Choroid plexus epithelial cell (primary cell): Measurements from ENCODE around the gene SND1.

Experiments used
- DNase-seq: peaks from one replicate; pipeline ENCODE4 v3.0.0-alpha.2; 2010; ENCODE audit warnings: low read depth
- H3K4me3 ChIP-seq: 2 replicates; pipeline ENCODE4 v1.5.1; 2011; ENCODE audit warnings: low read depth, mild to moderate bottlenecking, control low read depth, low read length, moderate library complexity
- TF ChIP-seq, protein P1 (sequence below): conservative IDR thresholded peaks from 2 replicates; pipeline ENCODE4 v1.5.1; 2011; ENCODE audit warnings: low read depth, mild to moderate bottlenecking, control low read depth, inconsistent platforms, low read length, moderate library complexity

SND1 gene

DNA sequence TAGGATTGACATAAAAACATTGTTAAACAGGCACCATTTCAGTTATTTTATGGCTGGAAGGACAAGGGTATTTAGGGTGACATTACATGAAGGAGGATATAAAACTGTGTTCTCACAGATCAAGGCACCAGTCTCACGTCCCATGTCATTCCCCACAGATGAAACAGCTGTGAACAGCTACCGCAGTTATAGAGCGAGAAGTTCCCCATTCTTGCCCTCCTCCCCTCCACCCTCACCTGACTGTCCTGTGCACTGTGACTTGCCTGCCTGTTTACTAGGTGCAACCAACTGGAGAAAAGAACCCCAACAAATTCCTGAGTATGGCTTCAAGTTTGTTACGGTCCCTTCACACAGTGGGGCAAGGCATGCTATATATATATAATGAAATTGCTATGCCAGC lies 141.6 kb downstream of the SND1 start:
- no peak overlapping the region for H3K4me3 ChIP-seq
- TF ChIP-seq, protein P1, sequence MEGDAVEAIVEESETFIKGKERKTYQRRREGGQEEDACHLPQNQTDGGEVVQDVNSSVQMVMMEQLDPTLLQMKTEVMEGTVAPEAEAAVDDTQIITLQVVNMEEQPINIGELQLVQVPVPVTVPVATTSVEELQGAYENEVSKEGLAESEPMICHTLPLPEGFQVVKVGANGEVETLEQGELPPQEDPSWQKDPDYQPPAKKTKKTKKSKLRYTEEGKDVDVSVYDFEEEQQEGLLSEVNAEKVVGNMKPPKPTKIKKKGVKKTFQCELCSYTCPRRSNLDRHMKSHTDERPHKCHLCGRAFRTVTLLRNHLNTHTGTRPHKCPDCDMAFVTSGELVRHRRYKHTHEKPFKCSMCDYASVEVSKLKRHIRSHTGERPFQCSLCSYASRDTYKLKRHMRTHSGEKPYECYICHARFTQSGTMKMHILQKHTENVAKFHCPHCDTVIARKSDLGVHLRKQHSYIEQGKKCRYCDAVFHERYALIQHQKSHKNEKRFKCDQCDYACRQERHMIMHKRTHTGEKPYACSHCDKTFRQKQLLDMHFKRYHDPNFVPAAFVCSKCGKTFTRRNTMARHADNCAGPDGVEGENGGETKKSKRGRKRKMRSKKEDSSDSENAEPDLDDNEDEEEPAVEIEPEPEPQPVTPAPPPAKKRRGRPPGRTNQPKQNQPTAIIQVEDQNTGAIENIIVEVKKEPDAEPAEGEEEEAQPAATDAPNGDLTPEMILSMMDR = no peak
- DNase-seq = no peak

DNA sequence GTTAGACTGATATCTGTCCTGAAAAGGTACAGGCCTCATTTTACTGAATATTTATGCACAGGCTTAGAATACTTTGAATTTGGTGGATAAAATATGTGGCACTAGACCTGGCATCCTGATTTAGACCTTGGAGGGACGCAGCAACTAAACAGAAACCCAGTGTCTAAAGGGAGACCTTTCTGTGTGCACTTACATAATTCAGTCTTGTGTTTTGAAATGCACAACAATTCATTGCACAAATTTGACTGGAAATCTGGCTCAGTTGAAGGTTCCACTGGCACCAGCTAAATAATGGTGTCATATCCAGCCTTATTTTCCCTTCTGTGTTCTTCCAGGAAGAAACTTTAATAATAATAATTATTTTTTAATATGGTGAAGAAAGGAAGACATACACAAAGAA lies 142.1 kb downstream of the SND1 start:
- DNase-seq = no peak
- H3K4me3 ChIP-seq = no peak overlapping the region
- TF ChIP-seq, protein P1 = no peak

DNA sequence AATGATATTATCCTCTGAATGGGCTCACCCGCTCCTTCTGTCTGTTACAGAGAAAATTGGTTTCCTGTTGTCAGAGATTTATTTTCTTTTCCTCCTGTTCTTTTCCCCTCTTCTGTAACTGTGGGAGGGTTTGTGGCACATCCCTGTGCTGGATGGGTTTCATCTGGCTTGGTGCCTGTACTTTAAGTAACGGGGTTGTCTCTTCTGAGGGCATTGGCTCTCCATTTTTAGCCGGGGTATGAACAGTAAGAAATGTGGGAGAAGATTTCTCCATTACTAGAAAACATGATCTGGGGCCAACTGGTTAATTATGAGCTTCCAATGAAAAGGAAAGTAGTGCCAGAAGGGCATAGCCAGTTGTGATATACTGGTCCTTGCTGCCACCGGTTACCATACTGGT lies 142.6 kb downstream of the SND1 start:
- no peak overlapping the region for H3K4me3 ChIP-seq
- TF ChIP-seq, protein P1 = no peak
- no peak for DNase-seq

DNA sequence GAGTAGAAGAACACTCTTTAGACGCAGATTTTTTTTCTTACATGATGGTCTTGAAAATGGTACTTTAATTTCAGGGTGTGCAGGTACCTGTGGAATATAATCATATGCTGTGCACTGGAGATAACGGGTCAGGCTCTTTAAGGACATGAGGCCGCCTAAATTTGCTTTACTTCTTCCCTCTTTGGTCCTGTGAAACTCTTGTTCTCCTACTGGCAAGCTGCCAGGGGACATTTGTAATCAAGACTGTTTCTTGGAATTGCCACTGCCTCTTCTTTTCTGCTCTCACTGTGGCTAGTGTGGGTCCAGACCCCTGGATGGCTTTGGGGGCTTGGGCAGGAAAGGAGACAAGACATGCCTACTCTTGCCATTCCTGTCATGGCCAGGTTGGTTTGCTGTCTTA lies 146.0 kb downstream of the SND1 start:
- DNase-seq = peak; percentile 47
- TF ChIP-seq, protein P1 = no peak
- H3K4me3 ChIP-seq = no peak overlapping the region

DNA sequence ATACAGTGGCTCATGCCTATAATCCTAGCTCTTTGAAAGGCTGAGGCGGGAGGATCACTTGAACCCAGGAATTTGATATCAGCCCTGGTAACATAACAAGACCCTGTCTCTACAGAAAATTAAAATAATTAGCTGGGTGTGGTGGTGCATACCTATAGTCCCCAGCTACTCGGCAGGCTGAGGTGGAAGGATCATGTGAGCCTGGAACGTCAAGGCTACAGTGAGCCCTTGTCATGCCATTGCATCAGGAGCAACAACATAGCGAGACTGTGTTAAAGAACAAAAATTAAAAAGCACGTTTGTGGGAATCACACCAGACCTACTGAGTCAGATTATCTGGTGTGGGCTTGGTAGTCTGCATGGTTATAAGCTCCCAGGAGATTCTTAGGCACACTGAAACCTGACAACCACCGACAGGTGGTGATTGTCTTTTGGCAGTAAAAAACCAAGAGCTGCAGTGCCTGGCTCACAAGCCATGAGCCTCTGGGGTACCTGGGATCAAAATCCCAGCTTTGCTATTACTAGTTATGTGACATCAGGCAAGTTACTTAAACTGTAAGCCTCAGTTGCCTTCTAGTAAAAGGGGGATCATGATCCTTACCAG lies 146.9 kb downstream of the SND1 start:
- no peak for DNase-seq
- H3K4me3 ChIP-seq = no peak overlapping the region
- TF ChIP-seq, protein P1 = no peak

DNA sequence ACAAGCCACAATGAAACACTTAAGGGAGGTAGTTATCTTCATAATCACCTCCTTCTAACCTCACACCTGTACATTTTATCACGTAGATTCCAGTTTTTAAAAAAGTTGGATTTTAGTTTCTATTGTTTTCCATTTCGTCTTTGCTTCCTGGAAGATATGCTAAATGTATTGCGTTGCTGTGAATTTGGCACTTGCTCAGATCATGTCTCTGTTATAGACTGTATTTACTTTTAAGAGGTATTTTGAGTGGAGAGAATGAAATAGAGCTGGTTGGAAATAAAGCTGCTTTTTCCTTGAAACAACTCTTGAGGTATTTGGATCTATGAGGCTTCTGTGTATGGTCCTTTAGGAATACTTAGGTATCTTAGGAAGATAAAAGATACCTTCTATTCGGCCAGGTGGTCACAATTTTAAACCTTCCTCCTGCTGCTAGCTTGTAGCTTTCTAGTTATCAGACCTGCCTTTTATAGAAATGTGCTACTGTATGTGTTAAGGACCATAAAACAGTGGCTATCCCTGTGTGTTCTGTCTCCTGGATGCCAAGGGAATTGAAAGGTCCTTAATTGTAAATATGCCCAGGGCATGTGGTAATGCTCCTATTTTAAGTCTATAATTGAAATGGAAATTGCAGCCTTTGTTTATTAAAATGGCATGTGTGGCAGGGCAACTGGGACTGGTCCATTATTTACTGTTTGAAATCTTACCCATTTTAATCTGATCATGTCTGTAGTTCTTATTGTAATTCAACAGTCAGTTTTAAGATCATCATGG lies 147.7 kb downstream of the SND1 start:
- H3K4me3 ChIP-seq = no peak overlapping the region
- no peak for DNase-seq
- TF ChIP-seq, protein P1 = no peak

DNA sequence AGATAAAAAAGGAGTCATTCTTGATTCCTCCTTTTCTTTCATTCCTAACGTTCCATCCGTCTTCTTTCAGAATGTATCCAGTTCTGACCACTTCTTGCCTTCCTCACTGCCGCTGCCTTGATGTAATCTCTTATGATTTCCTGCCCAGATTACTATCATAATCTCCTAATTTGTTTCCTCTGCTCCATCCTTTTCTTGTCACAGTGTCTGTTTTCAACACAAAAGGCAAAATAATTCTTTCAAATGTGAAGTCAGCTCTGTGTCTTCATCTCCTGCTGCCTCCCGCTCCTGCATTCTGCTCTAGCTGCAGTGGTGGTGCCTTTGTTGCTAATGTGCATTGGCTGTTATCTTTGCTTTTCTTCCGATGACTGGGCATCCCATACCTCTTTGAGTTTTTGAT lies 150.9 kb downstream of the SND1 start:
- no peak for DNase-seq
- H3K4me3 ChIP-seq = no peak overlapping the region
- TF ChIP-seq, protein P1 = no peak
